ENCODE results near the gene SPATA9. TPM values are rescaled to one million over a fixed set of nuclear protein-coding genes. Genes with fewer than 3 reads are reported as not detected.

SPATA9 gene, protein sequence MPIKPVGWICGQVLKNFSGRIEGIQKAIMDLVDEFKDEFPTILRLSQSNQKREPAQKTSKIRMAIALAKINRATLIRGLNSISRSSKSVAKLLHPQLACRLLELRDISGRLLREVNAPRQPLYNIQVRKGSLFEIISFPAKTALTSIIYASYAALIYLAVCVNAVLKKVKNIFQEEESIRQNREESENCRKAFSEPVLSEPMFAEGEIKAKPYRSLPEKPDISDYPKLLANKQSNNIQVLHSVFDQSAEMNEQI
- total RNA-seq: under 1 TPM in 1 of 4 donors, not detected in 3; 0.76 TPM

DNA sequence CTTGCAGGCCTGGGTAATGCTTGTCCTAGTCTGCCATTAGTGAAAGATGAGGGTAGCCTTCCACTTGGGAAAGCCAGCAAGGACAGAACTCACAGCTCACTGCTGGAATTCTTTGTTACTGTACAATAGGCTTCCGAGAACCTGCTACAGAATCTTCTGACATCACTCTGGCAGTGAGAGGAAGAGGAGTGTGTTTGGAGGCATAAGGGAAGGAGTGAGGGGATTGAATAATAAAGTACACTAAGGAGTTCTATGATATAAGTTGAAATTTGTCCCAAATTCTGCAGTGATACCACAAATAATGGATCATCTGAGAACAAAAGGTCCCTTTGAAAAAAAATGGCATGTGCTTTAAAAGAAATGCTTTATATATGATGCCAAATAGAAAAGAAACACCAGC lies at the start of gene SPATA9:
Gene SPATA9 (minus strand): TSS at position 101 of the 400 bp plus-strand sequence. CDS start 137 bp downstream, outside the sequence.
- no peak within 1 kb of the TSS for H3K4me3 ChIP-seq
- H3K36me3 ChIP-seq: no peaks in the 10 kb centered on the region
- H3K27ac ChIP-seq: no peak within 1 kb of the TSS
- in situ Hi-C loops (cut with MboI; ENCODE audit: low sequenced_read_pairs in 4 of 4): no loop called here
- no peaks in the 10 kb centered on the region for H3K27me3 ChIP-seq
- DNase-seq (no peak), ATAC-seq (no peak)
- H3K9me3 ChIP-seq: no peaks in the 10 kb centered on the region
- H3K4me1 ChIP-seq: no peaks in the 10 kb centered on the region
- intact Hi-C loops (cut with DNase I; ENCODE audit: low total_unique reads): no loop called here
- no peak for TF ChIP-seq POLR2A (IDR thresholded peaks at IDR 0.05)
- TF ChIP-seq, protein P1, sequence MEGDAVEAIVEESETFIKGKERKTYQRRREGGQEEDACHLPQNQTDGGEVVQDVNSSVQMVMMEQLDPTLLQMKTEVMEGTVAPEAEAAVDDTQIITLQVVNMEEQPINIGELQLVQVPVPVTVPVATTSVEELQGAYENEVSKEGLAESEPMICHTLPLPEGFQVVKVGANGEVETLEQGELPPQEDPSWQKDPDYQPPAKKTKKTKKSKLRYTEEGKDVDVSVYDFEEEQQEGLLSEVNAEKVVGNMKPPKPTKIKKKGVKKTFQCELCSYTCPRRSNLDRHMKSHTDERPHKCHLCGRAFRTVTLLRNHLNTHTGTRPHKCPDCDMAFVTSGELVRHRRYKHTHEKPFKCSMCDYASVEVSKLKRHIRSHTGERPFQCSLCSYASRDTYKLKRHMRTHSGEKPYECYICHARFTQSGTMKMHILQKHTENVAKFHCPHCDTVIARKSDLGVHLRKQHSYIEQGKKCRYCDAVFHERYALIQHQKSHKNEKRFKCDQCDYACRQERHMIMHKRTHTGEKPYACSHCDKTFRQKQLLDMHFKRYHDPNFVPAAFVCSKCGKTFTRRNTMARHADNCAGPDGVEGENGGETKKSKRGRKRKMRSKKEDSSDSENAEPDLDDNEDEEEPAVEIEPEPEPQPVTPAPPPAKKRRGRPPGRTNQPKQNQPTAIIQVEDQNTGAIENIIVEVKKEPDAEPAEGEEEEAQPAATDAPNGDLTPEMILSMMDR (IDR thresholded peaks at IDR 0.05 in 4 of 5, conservative IDR thresholded peaks at IDR 0.05 in 1 of 5): no peak

DNA sequence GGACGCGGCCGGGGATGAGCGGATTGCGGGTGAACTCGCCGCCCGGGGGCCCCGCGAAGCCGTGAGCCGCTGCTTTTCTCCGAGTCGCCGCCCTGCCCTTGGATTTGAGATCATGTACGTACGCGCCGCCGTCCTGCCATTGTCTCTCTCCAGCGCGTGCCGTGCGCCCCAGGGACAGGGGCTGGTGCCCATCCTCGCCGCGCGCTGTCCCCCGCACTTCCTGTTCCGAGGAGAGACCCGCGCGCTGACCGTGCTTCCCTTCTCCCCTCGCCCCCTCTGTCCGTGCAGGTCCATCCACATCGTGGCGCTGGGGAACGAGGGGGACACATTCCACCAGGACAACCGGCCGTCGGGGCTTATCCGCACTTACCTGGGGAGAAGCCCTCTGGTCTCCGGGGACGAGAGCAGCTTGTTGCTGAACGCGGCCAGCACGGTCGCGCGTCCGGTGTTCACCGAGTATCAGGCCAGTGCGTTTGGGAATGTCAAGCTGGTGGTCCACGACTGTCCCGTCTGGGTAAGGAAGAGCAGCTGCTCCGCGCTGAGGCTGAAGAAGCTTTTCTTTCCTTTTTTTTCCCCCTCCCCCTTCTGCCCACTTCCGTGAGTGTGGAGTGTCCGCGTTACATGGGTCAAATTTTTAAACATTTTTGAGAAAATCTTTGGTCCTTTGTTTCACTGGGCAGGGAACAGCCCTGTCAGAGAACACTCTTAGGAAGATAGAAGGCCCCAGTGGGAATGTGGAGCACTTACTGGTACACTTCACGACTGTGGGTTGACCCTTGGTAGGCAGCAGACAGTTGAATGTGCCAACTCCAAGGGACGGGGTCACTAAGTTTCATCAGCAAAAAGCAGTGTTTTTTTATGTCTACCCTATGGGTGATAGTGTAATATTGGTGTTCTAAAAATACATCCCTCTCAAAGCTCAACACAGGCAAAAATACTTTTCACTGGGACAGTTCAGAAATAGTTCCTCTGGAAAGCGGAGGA lies 49.1 kb upstream of the SPATA9 start:
- ATAC-seq (peak; percentile 51 to 57), DNase-seq (peak; percentile 16 to 40)
- intact Hi-C loops (cut with DNase I; ENCODE audit: low total_unique reads): loop anchor here (1.0 to 10.0 kb wide), 6 partner anchors 49 to 233 kb away; partner anchors contain the start of gene ELL2
- Histone ChIP-seq H3K4me1 (peaks cover 41 to 51% of the 10 kb centered on the region in 2 donors), H3K27me3 (no peaks in the 10 kb centered on the region), H3K4me3 (peak overlapping the region; percentile 80 to 87 (median 85)), H3K9me3 (no peaks in the 10 kb centered on the region), H3K27ac (peak overlapping the region; percentile 91 to 96 (median 94)), H3K36me3 (no peaks in the 10 kb centered on the region)
- TF ChIP-seq, protein P1 (IDR thresholded peaks at IDR 0.05 in 4 of 5, conservative IDR thresholded peaks at IDR 0.05 in 1 of 5): no peak
- no peak for TF ChIP-seq POLR2A (IDR thresholded peaks at IDR 0.05)
- in situ Hi-C loops (cut with MboI; ENCODE audit: low sequenced_read_pairs in 4 of 4): loop anchor here in 1 of 4 donors (5.0 kb wide), 1 partner anchor 50 kb away; no protein-coding TSS in a partner anchor

DNA sequence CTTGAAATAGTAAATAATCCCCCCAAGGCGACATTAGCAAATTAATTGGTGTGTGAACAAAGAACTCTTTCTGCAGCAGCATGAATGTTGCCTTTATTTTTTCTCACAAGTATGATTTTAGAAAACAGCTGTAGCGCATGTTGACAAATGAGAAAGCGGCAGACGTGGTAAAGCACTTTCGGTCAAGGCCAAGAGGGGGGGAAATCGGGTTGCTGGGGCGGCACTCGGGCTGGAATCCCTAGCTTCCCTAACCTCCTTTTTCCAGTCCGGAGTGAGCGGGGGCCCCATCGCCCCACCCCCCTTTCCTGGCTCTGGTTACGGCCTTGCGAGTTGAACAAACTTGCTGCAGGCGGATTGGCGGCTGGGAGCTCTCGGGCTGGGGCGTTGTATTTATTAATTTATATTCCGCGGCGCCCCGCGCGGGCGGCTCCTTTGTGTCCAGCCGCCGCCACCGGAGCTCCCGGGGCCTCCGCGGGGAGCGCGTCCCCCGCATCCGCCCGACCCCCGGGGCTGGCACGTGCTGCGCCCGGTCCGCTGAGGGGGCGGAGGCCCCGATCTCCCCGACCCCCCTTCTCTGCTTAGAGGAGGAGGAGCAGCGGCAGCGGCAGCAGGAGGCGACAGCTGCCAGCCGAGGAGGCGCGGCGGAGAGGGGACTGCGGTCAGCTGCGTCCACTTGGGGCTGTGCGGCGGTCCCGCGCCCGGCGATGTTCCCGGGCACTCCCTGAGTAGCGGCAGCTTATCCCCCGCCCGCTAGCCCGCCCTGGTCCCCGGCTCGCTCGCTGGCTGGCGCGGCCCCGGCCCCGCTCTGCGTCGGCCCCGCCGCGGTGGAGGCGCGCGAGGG lies 48.2 kb upstream of the SPATA9 start, which contains the start of gene RHOBTB3:
Gene RHOBTB3 (plus strand): TSS at position 607 of the 841 bp plus-strand sequence. CDS start 347 bp downstream, outside the sequence.
- intact Hi-C loops (cut with DNase I; ENCODE audit: low total_unique reads): loop anchor here (1.0 to 10.0 kb wide), 7 partner anchors 50 to 234 kb away; partner anchors contain the start of gene ELL2
- H3K36me3 ChIP-seq: no peaks in the 10 kb centered on the region
- H3K27ac ChIP-seq: peak within 1 kb of the TSS; percentile 91 to 96 (median 94)
- H3K4me1 ChIP-seq: peaks cover 39 to 48% of the 10 kb centered on the region in 2 donors
- ATAC-seq (peak; percentile 69 to 72), DNase-seq (peak; percentile 89 to 91)
- no peaks in the 10 kb centered on the region for H3K9me3 ChIP-seq
- peak; percentile 88 to 92 for TF ChIP-seq POLR2A (IDR thresholded peaks at IDR 0.05)
- TF ChIP-seq, protein P1 (IDR thresholded peaks at IDR 0.05 in 4 of 5, conservative IDR thresholded peaks at IDR 0.05 in 1 of 5): peak in 1 of 5 experiments; percentile 16
- H3K27me3 ChIP-seq: no peaks in the 10 kb centered on the region
- peak within 1 kb of the TSS; percentile 80 to 87 (median 85) for H3K4me3 ChIP-seq
- in situ Hi-C loops (cut with MboI; ENCODE audit: low sequenced_read_pairs in 4 of 4): loop anchor here in 1 of 4 donors (5.0 kb wide), 1 partner anchor 51 kb away; no protein-coding TSS in a partner anchor
